HepG2 (cell line): ENCODE results near the gene CAMKK1. TPM values are rescaled to one million over a fixed set of nuclear protein-coding genes. Genes with fewer than 3 reads are reported as not detected.

Source experiments
- ATAC-seq: fragments of 200-7000 bp; cut with Tn5 transposase; 3 replicates; pipeline ENCODE4 v1.9.1; 2020; ENCODE audit warnings: mild to moderate bottlenecking, moderate library complexity
- BruUV-seq: library from RNA; stranded (reverse); fragments of 400-500 nt; replicated peaks from 2 replicates; lab custom pipeline; 2021; lab: Mats Ljungman, UMichigan
- CTCF ChIA-PET: fragments of 300-600 bp; formaldehyde crosslinking; extraction: SDS; loops from one replicate; lab custom pipeline; 2021; ENCODE audit warnings: low total read pairs, inconsistent platforms, low intra/inter-chr PET ratio; lab: Yijun Ruan, JAX
- POLR2A ChIA-PET: fragments of 350-600 bp; sonication (Branson Sonifier 250); formaldehyde crosslinking; loops from one replicate; lab custom pipeline; 2020; ENCODE audit warnings: antibody characterized with exemption, inconsistent platforms; lab: Yijun Ruan, JAX
- DNase-seq: peaks from one replicate; pipeline ENCODE4 v3.0.0-alpha.2; 2015; ENCODE audit warnings: low spot score
- FAIRE-seq: peaks from 3 replicates; lab custom pipeline; 2011; peaks lifted over from hg19 to GRCh38; lab: Jason Lieb, UNC
- H2AFZ ChIP-seq: one replicate; pipeline ENCODE4 v1.6.1; 2011; ENCODE audit warnings: low read length, inconsistent platforms
- H3K27ac ChIP-seq: fragments of 300-600 bp; 3 replicates; pipeline ENCODE4 v1.8.0; 2011; ENCODE audit warnings: mixed run types, mild to moderate bottlenecking, mixed read lengths, low read length, inconsistent platforms; ENCODE audit not compliant: insufficient read depth; ENCODE audit errors: extremely low read length
- H3K27me3 ChIP-seq, 2 experiments: fragments of 200-600 bp in 1 of 2; 2 replicates in 1 of 2; 3 replicates in 1 of 2; pipeline versions ENCODE4 v1.6.0 to v1.8.0; 2011; ENCODE audit warnings: low read length in 2 of 2, mild to moderate bottlenecking in 2 of 2, moderate library complexity in 2 of 2, inconsistent platforms in 1 of 2; ENCODE audit not compliant: insufficient read depth in 2 of 2, control insufficient read depth in 1 of 2
- H3K36me3 ChIP-seq, 2 experiments: fragments of 200-600 bp in 1 of 2; replicated peaks in 1 of 2; 2 replicates in 1 of 2; 3 replicates in 1 of 2; pipeline versions ENCODE4 v1.5.1 to v1.8.0; 2011; ENCODE audit warnings: low read length in 2 of 2, inconsistent platforms in 1 of 2; ENCODE audit not compliant: insufficient read depth in 2 of 2, control insufficient read depth in 1 of 2
- H3K4me1 ChIP-seq: 2 replicates; pipeline ENCODE4 v1.5.1; 2012; ENCODE audit warnings: low read length, inconsistent platforms; ENCODE audit not compliant: insufficient read depth
- H3K4me2 ChIP-seq: 2 replicates; pipeline ENCODE4 v1.6.0; 2011; ENCODE audit warnings: low read depth, low read length, inconsistent platforms
- H3K4me3 ChIP-seq, 3 experiments: fragments of 200-600 bp in 1 of 3; sonication (generic), shearing (Covaris generic) in 1 of 3; replicated peaks in 1 of 3; 2 replicates each; pipeline ENCODE4 v1.5.1; 2011 to 2016; ENCODE audit warnings: low read length in 3 of 3, inconsistent platforms in 2 of 3, low read depth in 2 of 3, mild to moderate bottlenecking in 2 of 3, control low read depth in 1 of 3, mixed read lengths in 1 of 3; ENCODE audit not compliant: insufficient read depth in 1 of 3
- H3K79me2 ChIP-seq: one replicate; pipeline ENCODE4 v1.6.1; 2011; ENCODE audit warnings: low read length, inconsistent platforms; ENCODE audit not compliant: insufficient read depth
- H3K9ac ChIP-seq: 2 replicates; pipeline ENCODE4 v1.6.0; 2011; ENCODE audit warnings: mild to moderate bottlenecking, low read depth, low read length, inconsistent platforms; ENCODE audit not compliant: insufficient read depth
- H3K9me3 ChIP-seq: 2 replicates; pipeline ENCODE4 v1.5.1; 2012; ENCODE audit warnings: mild to moderate bottlenecking, low read length
- H4K20me1 ChIP-seq: 2 replicates; pipeline ENCODE4 v1.6.0; 2011; ENCODE audit warnings: inconsistent platforms, mild to moderate bottlenecking, low read length, moderate library complexity; ENCODE audit not compliant: insufficient read depth
- BRCA1 ChIP-seq: sonication (generic); formaldehyde crosslinking; IDR thresholded peaks from 2 replicates; pipeline ENCODE4 v1.4.0; 2020; ENCODE audit warnings: missing genetic modification reagents
- EEA1 ChIP-seq: sonication (generic); formaldehyde crosslinking; IDR thresholded peaks from 2 replicates; pipeline ENCODE4 v1.5.1; 2020; ENCODE audit warnings: mild to moderate bottlenecking, missing genetic modification reagents, borderline replicate concordance
- HMGXB3 ChIP-seq: sonication (generic); formaldehyde crosslinking; IDR thresholded peaks from 2 replicates; pipeline ENCODE4 v1.4.0; 2020; ENCODE audit warnings: missing genetic modification reagents, borderline replicate concordance
- HNRNPL ChIP-seq: fragments of 200-400 bp; formaldehyde crosslinking; IDR thresholded peaks from 2 replicates; pipeline ENCODE4 v1.6.1; 2017; ENCODE audit warnings: mild to moderate bottlenecking, low read depth, low read length
- KAT7 ChIP-seq: IDR thresholded peaks from 2 replicates; pipeline ENCODE4 v1.6.1; 2018; ENCODE audit warnings: borderline replicate concordance, missing compliant biosample characterization
- MEF2D ChIP-seq: sonication (generic); formaldehyde crosslinking; IDR thresholded peaks from 2 replicates; pipeline ENCODE4 v1.5.1; 2020; ENCODE audit warnings: mild to moderate bottlenecking, missing genetic modification reagents
- NFE2L1 ChIP-seq: sonication (generic); formaldehyde crosslinking; IDR thresholded peaks from 2 replicates; pipeline ENCODE4 v1.4.0; 2020; ENCODE audit warnings: missing genetic modification reagents, mild to moderate bottlenecking, borderline replicate concordance
- NFRKB ChIP-seq: fragments of 450-650 bp; IDR thresholded peaks from 2 replicates; pipeline ENCODE4 v1.6.1; 2017
- RAD51 ChIP-seq: fragments of 450-650 bp; IDR thresholded peaks from 2 replicates; pipeline ENCODE4 v1.6.1; 2016; ENCODE audit warnings: borderline replicate concordance
- TBP ChIP-seq: sonication (generic); formaldehyde crosslinking; IDR thresholded peaks from 2 replicates; pipeline ENCODE4 v1.5.0; 2020; ENCODE audit warnings: missing genetic modification reagents
- TCF12 ChIP-seq, 2 experiments: fragments of 450-650 bp in 1 of 2; sonication (generic) in 1 of 2; formaldehyde crosslinking in 1 of 2; IDR thresholded peaks; 2 replicates each; pipeline versions ENCODE4 v1.6.1 to v1.8.0; 2017 to 2022; ENCODE audit warnings: antibody characterized with exemption in 1 of 2, mild to moderate bottlenecking in 1 of 2, missing genetic modification reagents in 1 of 2, moderate library complexity in 1 of 2
- THAP7 ChIP-seq: sonication (generic); formaldehyde crosslinking; IDR thresholded peaks from 2 replicates; pipeline ENCODE4 v1.8.1; 2023; ENCODE audit warnings: mild to moderate bottlenecking, missing genetic modification reagents
- ZBTB42 ChIP-seq: sonication (generic); formaldehyde crosslinking; IDR thresholded peaks from 2 replicates; pipeline ENCODE4 v1.5.0; 2020; ENCODE audit warnings: mild to moderate bottlenecking, missing genetic modification reagents
- ZFP82 ChIP-seq: sonication (generic); formaldehyde crosslinking; IDR thresholded peaks from 2 replicates; pipeline ENCODE4 v1.5.1; 2020; ENCODE audit warnings: mild to moderate bottlenecking, missing genetic modification reagents, borderline replicate concordance
- ZNF235 ChIP-seq: sonication (generic); formaldehyde crosslinking; IDR thresholded peaks from 2 replicates; pipeline ENCODE4 v1.8.1; 2023; ENCODE audit warnings: mild to moderate bottlenecking, missing genetic modification reagents, borderline replicate concordance
- ZNF598 ChIP-seq: sonication (generic); formaldehyde crosslinking; IDR thresholded peaks from 2 replicates; pipeline ENCODE4 v1.5.1; 2020; ENCODE audit warnings: mild to moderate bottlenecking, missing genetic modification reagents, borderline replicate concordance
- WGBS: methylation state at CpG from one replicate; pipeline ENCODE4 v1.1.6; 2017; ENCODE audit warnings: low lambda C conversion rate; 5-methylcytosine and 5-hydroxymethylcytosine counted together
- in situ Hi-C: cut with HindIII; loops from 2 replicates; pipeline ENCODE4 v1.10.0; 2017; ENCODE audit warnings: low pct_unique_long_range_greater_than_20kb; ENCODE audit not compliant: extremely low pct_ligation_motif_present
- intact Hi-C: fragments of 100-400 bp; cut with micrococcal nuclease; formaldehyde crosslinking; loops from one replicate; pipeline ENCODE4 v1.10.0; 2022; ENCODE audit not compliant: unreplicated experiment
- polyA plus RNA-seq, 8 experiments: library from polyadenylated mRNA; depleted of rRNA in 3 of 8; stranded (reverse) in 7 of 8; unstranded in 1 of 8; fragments of >200 nt; fragmentation: Illumina TruSeq in 4 of 8; extraction: Trizol in 4 of 8; gene quantifications; 2 replicates each; pipeline versions ENCODE4 v1.2.1 to v1.2.3, GENCODE V29; 2011 to 2016; ENCODE audit warnings: low read depth in 4 of 8, missing spikeins in 1 of 8, mixed read lengths in 1 of 8; ENCODE audit not compliant: insufficient read depth in 1 of 8
- total RNA-seq, 5 experiments: library from RNA; depleted of rRNA; stranded (reverse); fragments of >200 nt; fragmentation: Illumina TruSeq; extraction: Trizol; gene quantifications; 2 replicates each; pipeline ENCODE4 v1.2.3, GENCODE V29; 2016; ENCODE audit warnings: low read depth in 1 of 5

Gene CAMKK1
- total and polyA plus RNA-seq, 2 of the 13 experiments (the other 11 are each of a cell fraction or from before 2014, with no cell fraction given) = 1.5 to 1.6 TPM

GRCh38 chr17:3922765-3923164 lies 29.9 kb upstream of the CAMKK1 start:
- BruUV-seq = no TSS peak
- POLR2A ChIA-PET = no interaction called here
- Histone ChIP-seq H3K4me2 (no peak overlapping the region), H4K20me1 (no peaks in the 10 kb centered on the region), H3K4me1 (peaks cover 21% of the 10 kb centered on the region), H3K27ac (no peak overlapping the region), H3K9me3 (no peaks in the 10 kb centered on the region), H3K36me3 (no peaks in the 10 kb centered on the region), H2AFZ (no peak overlapping the region), H3K79me2 (no peaks in the 10 kb centered on the region), H3K9ac (no peak overlapping the region), H3K27me3 (peaks cover 11 to 63% of the 10 kb centered on the region in 2 experiments; a peak in 4 of 5 replicates), H3K4me3 (no peak overlapping the region)
- intact Hi-C loops (no loop called here), in situ Hi-C loops (no loop called here)
- no peak for DNase-seq
- no peak for TF ChIP-seq BRCA1 (CRISPR knock-in tag)
- no peak for TF ChIP-seq HMGXB3 (CRISPR knock-in tag)
- no peak for TF ChIP-seq ZNF235
- TF ChIP-seq EEA1 (CRISPR knock-in tag) = no peak
- TF ChIP-seq ZBTB42 (CRISPR knock-in tag) = no peak
- TF ChIP-seq NFRKB = no peak
- TF ChIP-seq HNRNPL = no peak
- TF ChIP-seq NFE2L1 = no peak
- no peak for TF ChIP-seq MEF2D (CRISPR knock-in tag)
- TF ChIP-seq RAD51 = no peak
- TF ChIP-seq KAT7 (CRISPR knock-in tag) = no peak
- TF ChIP-seq ZFP82 = no peak
- no peak for TF ChIP-seq THAP7 (CRISPR knock-in tag)
- no peak for TF ChIP-seq ZNF598
- TF ChIP-seq TCF12 (IDR thresholded peaks at IDR 0.05) = no peak
- no peak for TF ChIP-seq TCF12 (CRISPR knock-in tag; IDR thresholded peaks at IDR 0.05)
- TF ChIP-seq TBP = no peak
- no peak for FAIRE-seq
- CTCF ChIA-PET = no interaction called here
- WGBS = 78% methylated on average over 2 of the region's 7 CpGs
- ATAC-seq = no peak
